ENCODE measurements around the gene EOLA2. TPM values are rescaled to one million over a fixed set of nuclear protein-coding genes. Genes with fewer than 3 reads are reported as not detected.
A peak's percentile ranks its signal among the peaks of the same experiment; 100 is the strongest.

EOLA2 gene
- total and polyA plus RNA-seq, 10 of the 15 experiments (the other 5 are each of a cell fraction or from before 2014, with no cell fraction given) = 23.9 to 55.8 (median 41.4) TPM

DNA sequence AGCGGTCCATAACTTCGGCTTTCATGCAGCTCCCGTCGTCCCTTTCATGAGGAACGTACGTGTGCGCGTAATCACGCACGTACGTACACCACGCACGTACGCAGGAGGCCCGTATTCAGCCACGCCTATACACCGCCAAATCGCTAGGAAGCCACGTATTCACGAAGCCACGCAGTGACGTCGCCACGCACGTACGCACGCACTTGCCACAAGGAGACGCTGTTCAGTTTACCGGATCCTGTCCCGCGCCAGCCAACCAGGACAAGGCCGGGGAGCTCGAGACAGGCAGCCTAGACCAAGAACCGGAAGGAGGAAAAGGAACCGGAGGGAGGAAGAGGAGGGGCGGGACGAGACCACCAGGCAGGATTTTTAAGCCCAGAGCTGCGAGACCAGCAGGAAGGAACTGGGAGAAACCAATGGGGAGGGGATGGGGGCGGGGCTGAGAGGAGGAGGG is at the start of gene EOLA2 (continued):
- TF ChIP-seq POLR2A (IDR thresholded peaks at IDR 0.05; ENCODE audit: low read depth, low read length) (peak; percentile 47), GABPA (IDR thresholded peaks at IDR 0.05; ENCODE audit: low read depth) (peak; percentile 71), MYC (IDR thresholded peaks at IDR 0.05; ENCODE audit: insufficient read depth, insufficient read length, insufficient replicate concordance, low read length, severe bottlenecking) (no peak), RB1 (IDR thresholded peaks at IDR 0.05; ENCODE audit: borderline replicate concordance) (0 out of 2 replicates have a peak, but pooled peaks have one; percentile 46), SRF (IDR thresholded peaks at IDR 0.05; ENCODE audit: low read depth in 2 of 2, low read length in 2 of 2) (no peak), KAT2A (conservative IDR thresholded peaks at IDR 0.05; ENCODE audit: control insufficient read depth, low read depth, low read length) (no peak), MXI1 (IDR thresholded peaks at IDR 0.05; ENCODE audit: low read depth, low read length) (peak; percentile 82; the same call in 1 of the 2 replicates), ZSCAN29 (IDR thresholded peaks at IDR 0.05) (no peak), SPI1 (IDR thresholded peaks at IDR 0.05; ENCODE audit: borderline replicate concordance, insufficient read depth, low read depth, low read length) (peak; percentile 47; the same call in 1 of the 2 replicates), CREB1 (IDR thresholded peaks at IDR 0.05; ENCODE audit: low read depth) (peak; percentile 95), POLR2AphosphoS2 (IDR thresholded peaks at IDR 0.05; ENCODE audit: low read depth, low read length) (0 out of 2 replicates have a peak, but pooled peaks have one; percentile 0), POU2F2 (IDR thresholded peaks at IDR 0.05; ENCODE audit: borderline replicate concordance, low read depth, low read length) (peak; percentile 55; the same call in 1 of the 3 replicates), SIX5 (IDR thresholded peaks at IDR 0.05; ENCODE audit: low read depth, low read length, severe bottlenecking) (no peak), EGR1 (IDR thresholded peaks at IDR 0.05; ENCODE audit: borderline replicate concordance in 1 of 2, low read depth in 2 of 2, low read length in 2 of 2) (peak; percentile 34 to 99; a peak in 2 of 3 replicates), ZNF207 (IDR thresholded peaks at IDR 0.05; ENCODE audit: borderline replicate concordance) (peak; percentile 60; the same call in 1 of the 2 replicates), CREM (IDR thresholded peaks at IDR 0.05; ENCODE audit: low read depth) (peak; percentile 94), ETV6 (conservative IDR thresholded peaks at IDR 0.05 in 1 of 2, IDR thresholded peaks at IDR 0.05 in 1 of 2; ENCODE audit: borderline replicate concordance in 1 of 2, low read depth in 1 of 2) (peak in 1 of 2 experiments; percentile 68; a peak in 1 of 4 replicates), SMC3 (IDR thresholded peaks at IDR 0.05; ENCODE audit: borderline replicate concordance, low read length) (no peak; the same call in 1 of the 2 replicates), SP1 (IDR thresholded peaks at IDR 0.05; ENCODE audit: low read depth, low read length) (peak; percentile 54)
- TF ChIP-seq, protein P1, sequence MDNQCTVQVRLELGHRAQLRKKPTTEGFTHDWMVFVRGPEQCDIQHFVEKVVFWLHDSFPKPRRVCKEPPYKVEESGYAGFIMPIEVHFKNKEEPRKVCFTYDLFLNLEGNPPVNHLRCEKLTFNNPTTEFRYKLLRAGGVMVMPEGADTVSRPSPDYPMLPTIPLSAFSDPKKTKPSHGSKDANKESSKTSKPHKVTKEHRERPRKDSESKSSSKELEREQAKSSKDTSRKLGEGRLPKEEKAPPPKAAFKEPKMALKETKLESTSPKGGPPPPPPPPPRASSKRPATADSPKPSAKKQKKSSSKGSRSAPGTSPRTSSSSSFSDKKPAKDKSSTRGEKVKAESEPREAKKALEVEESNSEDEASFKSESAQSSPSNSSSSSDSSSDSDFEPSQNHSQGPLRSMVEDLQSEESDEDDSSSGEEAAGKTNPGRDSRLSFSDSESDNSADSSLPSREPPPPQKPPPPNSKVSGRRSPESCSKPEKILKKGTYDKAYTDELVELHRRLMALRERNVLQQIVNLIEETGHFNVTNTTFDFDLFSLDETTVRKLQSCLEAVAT (IDR thresholded peaks at IDR 0.05) = no peak
- TF ChIP-seq, protein P2, sequence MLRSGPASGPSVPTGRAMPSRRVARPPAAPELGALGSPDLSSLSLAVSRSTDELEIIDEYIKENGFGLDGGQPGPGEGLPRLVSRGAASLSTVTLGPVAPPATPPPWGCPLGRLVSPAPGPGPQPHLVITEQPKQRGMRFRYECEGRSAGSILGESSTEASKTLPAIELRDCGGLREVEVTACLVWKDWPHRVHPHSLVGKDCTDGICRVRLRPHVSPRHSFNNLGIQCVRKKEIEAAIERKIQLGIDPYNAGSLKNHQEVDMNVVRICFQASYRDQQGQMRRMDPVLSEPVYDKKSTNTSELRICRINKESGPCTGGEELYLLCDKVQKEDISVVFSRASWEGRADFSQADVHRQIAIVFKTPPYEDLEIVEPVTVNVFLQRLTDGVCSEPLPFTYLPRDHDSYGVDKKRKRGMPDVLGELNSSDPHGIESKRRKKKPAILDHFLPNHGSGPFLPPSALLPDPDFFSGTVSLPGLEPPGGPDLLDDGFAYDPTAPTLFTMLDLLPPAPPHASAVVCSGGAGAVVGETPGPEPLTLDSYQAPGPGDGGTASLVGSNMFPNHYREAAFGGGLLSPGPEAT (IDR thresholded peaks at IDR 0.05; ENCODE audit: low read depth) = peak; percentile 50; the same call in 1 of the 2 replicates
- TF ChIP-seq, protein P3, sequence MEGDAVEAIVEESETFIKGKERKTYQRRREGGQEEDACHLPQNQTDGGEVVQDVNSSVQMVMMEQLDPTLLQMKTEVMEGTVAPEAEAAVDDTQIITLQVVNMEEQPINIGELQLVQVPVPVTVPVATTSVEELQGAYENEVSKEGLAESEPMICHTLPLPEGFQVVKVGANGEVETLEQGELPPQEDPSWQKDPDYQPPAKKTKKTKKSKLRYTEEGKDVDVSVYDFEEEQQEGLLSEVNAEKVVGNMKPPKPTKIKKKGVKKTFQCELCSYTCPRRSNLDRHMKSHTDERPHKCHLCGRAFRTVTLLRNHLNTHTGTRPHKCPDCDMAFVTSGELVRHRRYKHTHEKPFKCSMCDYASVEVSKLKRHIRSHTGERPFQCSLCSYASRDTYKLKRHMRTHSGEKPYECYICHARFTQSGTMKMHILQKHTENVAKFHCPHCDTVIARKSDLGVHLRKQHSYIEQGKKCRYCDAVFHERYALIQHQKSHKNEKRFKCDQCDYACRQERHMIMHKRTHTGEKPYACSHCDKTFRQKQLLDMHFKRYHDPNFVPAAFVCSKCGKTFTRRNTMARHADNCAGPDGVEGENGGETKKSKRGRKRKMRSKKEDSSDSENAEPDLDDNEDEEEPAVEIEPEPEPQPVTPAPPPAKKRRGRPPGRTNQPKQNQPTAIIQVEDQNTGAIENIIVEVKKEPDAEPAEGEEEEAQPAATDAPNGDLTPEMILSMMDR (IDR thresholded peaks at IDR 0.05 in 2 of 3, conservative IDR thresholded peaks at IDR 0.05 in 1 of 3; ENCODE audit: control insufficient read depth in 2 of 3, extremely low read depth in 1 of 3, insufficient read depth in 1 of 3, low read depth in 3 of 3, low read length in 3 of 3) = peak; percentile 53 to 61 (median 57); a peak in 5 of 6 replicates

Data from GM12878 (cell line).